SKM-1 treated with dmso at 0.1 percent for 144 hours (cell line): ENCODE data around the gene AMPD3.

ENCODE experiments used
- DNase-seq: peaks from one replicate; lab custom pipeline; 2025; ENCODE audit not compliant: unreplicated experiment; lab: John Stamatoyannopoulos, UW

The AMPD3 gene

GRCh38 chr11:10486161-10486840, 31.2 kb downstream of the AMPD3 start:
- no peak for DNase-seq

- no peak for DNase-seq
Observed at GRCh38 chr11:10487002-10487647, 32.1 kb downstream of the AMPD3 start.

- DNase-seq, result no peak
Observed at GRCh38 chr11:10488121-10488933, 33.3 kb downstream of the AMPD3 start.

- no peak for DNase-seq
Observed at GRCh38 chr11:10488934-10489691, 34.0 kb downstream of the AMPD3 start.

- no peak for DNase-seq
Observed at GRCh38 chr11:10490032-10490397, 35.0 kb downstream of the AMPD3 start.

GRCh38 chr11:10490398-10491241, 35.6 kb downstream of the AMPD3 start:
- DNase-seq, result no peak

- DNase-seq, result no peak
Observed at GRCh38 chr11:10492084-10492483, 37.0 kb downstream of the AMPD3 start.

GRCh38 chr11:10493041-10493663, 38.1 kb downstream of the AMPD3 start:
- DNase-seq, result no peak

- DNase-seq, result no peak
Observed at GRCh38 chr11:10494636-10495463, 39.8 kb downstream of the AMPD3 start.

- DNase-seq, result no peak
Observed at GRCh38 chr11:10495464-10495786, 40.4 kb downstream of the AMPD3 start.

GRCh38 chr11:10496296-10496936, 41.4 kb downstream of the AMPD3 start:
- no peak for DNase-seq

- no peak for DNase-seq
Observed at GRCh38 chr11:10497371-10498021, 42.4 kb downstream of the AMPD3 start.

GRCh38 chr11:10498022-10498400, 42.9 kb downstream of the AMPD3 start:
- no peak for DNase-seq

- no peak for DNase-seq
Observed at GRCh38 chr11:10498426-10499250, 43.6 kb downstream of the AMPD3 start.

GRCh38 chr11:10499452-10499851, 44.4 kb downstream of the AMPD3 start:
- DNase-seq, result peak; percentile 8

- no peak for DNase-seq
Observed at GRCh38 chr11:10499874-10500601, 45.0 kb downstream of the AMPD3 start.
